Smooth muscle cell (in vitro differentiated cells): ENCODE data around the gene ATXN7L1. TPM values are rescaled to one million over a fixed set of nuclear protein-coding genes. Genes with fewer than 3 reads are reported as not detected.

Source experiments
- DNase-seq: peaks from one replicate; lab custom pipeline; 2025; ENCODE audit not compliant: unreplicated experiment; lab: John Stamatoyannopoulos, UW
- H2AFZ ChIP-seq: fragments of 200-600 bp; sonication (generic); 2 replicates; pipeline ENCODE4 v1.6.0; 2016; ENCODE audit warnings: antibody characterized with exemption, low read depth, mild to moderate bottlenecking
- H3F3A ChIP-seq: fragments of 200-600 bp; sonication (generic); 2 replicates; pipeline ENCODE4 v1.6.0; 2017; ENCODE audit warnings: antibody characterized with exemption, low read depth
- H3K27ac ChIP-seq: fragments of 200-600 bp; sonication (generic); 2 replicates; pipeline ENCODE4 v1.5.1; 2016; ENCODE audit warnings: low read depth, mild to moderate bottlenecking
- H3K27me3 ChIP-seq: fragments of 200-600 bp; sonication (generic); 2 replicates; pipeline ENCODE4 v1.6.1; 2016; ENCODE audit warnings: low read depth, mild to moderate bottlenecking
- H3K36me3 ChIP-seq: fragments of 200-600 bp; sonication (generic); 2 replicates; pipeline ENCODE4 v1.5.1; 2016; ENCODE audit warnings: low read depth
- H3K4me1 ChIP-seq: fragments of 200-600 bp; sonication (generic); 2 replicates; pipeline ENCODE4 v1.5.1; 2016; ENCODE audit warnings: low read depth
- H3K4me2 ChIP-seq: fragments of 200-600 bp; sonication (generic); 2 replicates; pipeline ENCODE4 v1.6.0; 2016; ENCODE audit warnings: mild to moderate bottlenecking
- H3K4me3 ChIP-seq: fragments of 200-600 bp; sonication (generic); 2 replicates; pipeline ENCODE4 v1.5.1; 2016; ENCODE audit warnings: mild to moderate bottlenecking
- H3K79me2 ChIP-seq: fragments of 200-600 bp; sonication (generic); 2 replicates; pipeline ENCODE4 v1.6.0; 2016; ENCODE audit warnings: low read depth, mild to moderate bottlenecking
- H3K9ac ChIP-seq: fragments of 200-600 bp; sonication (generic); 2 replicates; pipeline ENCODE4 v1.6.0; 2016; ENCODE audit warnings: low read depth
- H3K9me3 ChIP-seq: fragments of 200-600 bp; sonication (generic); replicated peaks from 2 replicates; pipeline ENCODE4 v1.5.1; 2016; ENCODE audit warnings: low read depth
- H4K20me1 ChIP-seq: fragments of 200-600 bp; sonication (generic); 2 replicates; pipeline ENCODE4 v1.6.0; 2016; ENCODE audit warnings: low read depth
- WGBS: methylation state at CpG from one replicate; pipeline ENCODE4 v1.1.7; 2016; ENCODE audit warnings: low lambda C conversion rate; 5-methylcytosine and 5-hydroxymethylcytosine counted together
- polyA plus RNA-seq: library from polyadenylated mRNA; unstranded; fragments of >200 nt; fragmentation: Nextera tagmentation; extraction: Ambion mirVana; gene quantifications from 2 replicates; pipeline ENCODE4 v1.2.1, GENCODE V29; 2016
- total RNA-seq: library from RNA; depleted of rRNA; stranded (reverse); fragments of >200 nt; gene quantifications from 2 replicates; pipeline ENCODE4 v1.2.3, GENCODE V29; 2014
- TF ChIP-seq, protein P1 (sequence below): fragments of 200-600 bp; sonication (generic); IDR thresholded peaks from 2 replicates; pipeline ENCODE4 v1.5.1; 2017; ENCODE audit warnings: borderline replicate concordance, mild to moderate bottlenecking, antibody characterized with exemption; ENCODE audit not compliant: insufficient read depth, poor library complexity, severe bottlenecking

Gene ATXN7L1
- total and polyA plus RNA-seq, 2 experiments from 2014 or later: 3.3 to 4.4 TPM

DNA sequence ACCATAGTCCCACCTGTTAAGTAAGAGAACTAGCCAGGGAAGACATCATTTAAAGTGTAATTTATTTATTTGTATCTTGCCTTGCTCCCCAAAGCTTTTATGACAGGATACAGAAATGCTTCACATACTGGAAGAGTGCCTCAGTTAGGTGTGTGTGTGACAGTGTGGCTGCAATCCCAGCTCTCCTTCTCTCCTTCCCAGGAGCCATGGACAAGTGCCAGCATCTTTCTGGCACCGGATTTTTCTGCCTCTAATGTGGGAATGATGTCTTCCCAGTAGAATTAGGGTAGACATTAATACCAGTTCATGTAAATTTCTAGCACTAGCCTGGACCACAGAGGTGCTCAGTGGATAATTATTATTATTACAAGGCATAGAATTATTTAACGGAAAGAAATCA, 30.3 kb upstream of the ATXN7L1 start:
- no peak overlapping the region for H3K4me3 ChIP-seq
- no peak overlapping the region for H3K27ac ChIP-seq
- H3K4me1 ChIP-seq: no peaks in the 10 kb centered on the region
- H3K79me2 ChIP-seq: no peaks in the 10 kb centered on the region
- peaks cover 3% of the 10 kb centered on the region for H3K36me3 ChIP-seq
- no peaks in the 10 kb centered on the region for H3K27me3 ChIP-seq
- no peak overlapping the region for H3K9ac ChIP-seq
- DNase-seq: no peak
- H2AFZ ChIP-seq: no peak overlapping the region
- no peaks in the 10 kb centered on the region for H3F3A ChIP-seq
- H4K20me1 ChIP-seq: no peaks in the 10 kb centered on the region
- H3K4me2 ChIP-seq: no peak overlapping the region
- TF ChIP-seq, protein P1, sequence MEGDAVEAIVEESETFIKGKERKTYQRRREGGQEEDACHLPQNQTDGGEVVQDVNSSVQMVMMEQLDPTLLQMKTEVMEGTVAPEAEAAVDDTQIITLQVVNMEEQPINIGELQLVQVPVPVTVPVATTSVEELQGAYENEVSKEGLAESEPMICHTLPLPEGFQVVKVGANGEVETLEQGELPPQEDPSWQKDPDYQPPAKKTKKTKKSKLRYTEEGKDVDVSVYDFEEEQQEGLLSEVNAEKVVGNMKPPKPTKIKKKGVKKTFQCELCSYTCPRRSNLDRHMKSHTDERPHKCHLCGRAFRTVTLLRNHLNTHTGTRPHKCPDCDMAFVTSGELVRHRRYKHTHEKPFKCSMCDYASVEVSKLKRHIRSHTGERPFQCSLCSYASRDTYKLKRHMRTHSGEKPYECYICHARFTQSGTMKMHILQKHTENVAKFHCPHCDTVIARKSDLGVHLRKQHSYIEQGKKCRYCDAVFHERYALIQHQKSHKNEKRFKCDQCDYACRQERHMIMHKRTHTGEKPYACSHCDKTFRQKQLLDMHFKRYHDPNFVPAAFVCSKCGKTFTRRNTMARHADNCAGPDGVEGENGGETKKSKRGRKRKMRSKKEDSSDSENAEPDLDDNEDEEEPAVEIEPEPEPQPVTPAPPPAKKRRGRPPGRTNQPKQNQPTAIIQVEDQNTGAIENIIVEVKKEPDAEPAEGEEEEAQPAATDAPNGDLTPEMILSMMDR: no peak
- peaks cover 4% of the 10 kb centered on the region for H3K9me3 ChIP-seq
- 90% methylated on average over 2 of the region's 2 CpGs for WGBS

DNA sequence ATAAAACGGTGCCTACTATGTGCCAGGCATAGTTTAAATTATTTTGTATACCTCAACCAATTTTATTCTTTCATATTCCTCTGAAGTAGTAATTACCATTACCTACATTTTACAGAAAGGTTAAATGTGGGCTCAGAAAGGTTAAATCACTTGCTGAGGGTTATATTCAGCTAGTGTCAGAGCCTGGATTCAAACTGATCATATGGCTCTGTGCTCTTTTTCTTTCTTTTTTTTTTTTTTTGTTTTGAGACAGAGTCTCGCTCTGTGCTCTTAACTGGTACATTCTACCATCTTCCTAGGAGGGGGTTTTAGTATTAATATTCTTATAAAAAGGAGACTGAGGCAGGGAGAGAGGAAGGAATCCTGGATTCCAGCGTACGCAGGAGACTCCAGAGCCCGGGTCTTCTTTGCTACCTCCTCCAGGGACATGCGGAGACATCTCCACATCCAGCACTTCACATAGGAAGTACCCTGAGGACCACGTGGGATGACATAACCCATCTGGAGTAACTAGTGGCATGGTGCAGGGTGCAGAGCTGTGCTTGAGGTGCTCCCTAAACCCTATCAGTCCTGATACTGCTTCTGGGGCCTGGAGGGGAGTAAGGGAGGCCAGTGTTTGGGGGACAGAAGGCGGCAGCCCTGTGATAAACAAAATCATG, 29.6 kb upstream of the ATXN7L1 start:
- no peak overlapping the region for H3K4me2 ChIP-seq
- H3K4me3 ChIP-seq: no peak overlapping the region
- no peaks in the 10 kb centered on the region for H3K4me1 ChIP-seq
- H4K20me1 ChIP-seq: no peaks in the 10 kb centered on the region
- H3K79me2 ChIP-seq: no peaks in the 10 kb centered on the region
- 72% methylated on average over 8 of the region's 8 CpGs for WGBS
- no peak for DNase-seq
- H2AFZ ChIP-seq: no peak overlapping the region
- TF ChIP-seq, protein P1: no peak
- no peaks in the 10 kb centered on the region for H3K27me3 ChIP-seq
- no peak overlapping the region for H3K27ac ChIP-seq
- H3K36me3 ChIP-seq: peaks cover 2% of the 10 kb centered on the region
- H3K9me3 ChIP-seq: peaks cover 3% of the 10 kb centered on the region
- H3F3A ChIP-seq: no peaks in the 10 kb centered on the region
- no peak overlapping the region for H3K9ac ChIP-seq

DNA sequence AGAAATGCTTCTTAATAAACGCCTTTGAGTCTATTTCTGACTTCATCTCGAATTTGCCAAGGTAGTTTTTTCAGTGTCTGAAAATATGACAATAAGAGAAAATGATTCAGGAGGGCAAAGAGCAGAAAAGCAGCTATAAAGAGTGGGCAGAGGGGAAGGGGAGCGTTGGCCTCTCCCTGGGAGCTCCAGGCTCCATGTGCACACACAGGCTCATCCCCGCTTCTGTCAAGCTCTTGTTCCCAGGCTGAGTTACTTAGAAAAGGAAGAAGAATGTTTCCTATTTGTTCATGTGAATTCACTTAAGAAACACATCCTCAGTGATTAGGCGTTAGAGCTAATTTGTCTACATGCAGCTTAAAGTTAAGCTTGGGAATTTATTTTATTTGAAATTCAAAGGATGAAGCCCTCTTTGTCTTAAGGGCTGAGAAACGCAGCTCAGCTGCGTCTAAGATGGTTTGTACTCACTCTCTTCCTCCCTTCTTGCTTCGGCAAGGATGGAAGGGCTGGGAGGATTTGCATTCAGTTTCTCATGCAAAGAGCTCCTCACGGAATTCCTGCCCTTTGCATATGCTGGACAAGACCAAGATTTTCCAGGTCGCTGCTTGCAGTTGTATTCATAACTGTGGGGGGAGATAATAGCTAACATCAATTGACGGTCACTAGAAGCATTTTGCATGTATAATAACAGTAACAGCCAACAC, 29.0 kb upstream of the ATXN7L1 start:
- Histone ChIP-seq H3K9ac (no peak overlapping the region), H3K9me3 (no peaks in the 10 kb centered on the region), H3K4me2 (no peak overlapping the region), H2AFZ (no peak overlapping the region), H3K4me1 (no peaks in the 10 kb centered on the region), H3K4me3 (no peak overlapping the region), H3K27ac (no peak overlapping the region), H3K79me2 (no peaks in the 10 kb centered on the region), H3K27me3 (no peaks in the 10 kb centered on the region), H4K20me1 (no peaks in the 10 kb centered on the region), H3F3A (no peaks in the 10 kb centered on the region), H3K36me3 (no peaks in the 10 kb centered on the region)
- 60% methylated on average over 11 of the region's 11 CpGs for WGBS
- DNase-seq: no peak
- TF ChIP-seq, protein P1: no peak

DNA sequence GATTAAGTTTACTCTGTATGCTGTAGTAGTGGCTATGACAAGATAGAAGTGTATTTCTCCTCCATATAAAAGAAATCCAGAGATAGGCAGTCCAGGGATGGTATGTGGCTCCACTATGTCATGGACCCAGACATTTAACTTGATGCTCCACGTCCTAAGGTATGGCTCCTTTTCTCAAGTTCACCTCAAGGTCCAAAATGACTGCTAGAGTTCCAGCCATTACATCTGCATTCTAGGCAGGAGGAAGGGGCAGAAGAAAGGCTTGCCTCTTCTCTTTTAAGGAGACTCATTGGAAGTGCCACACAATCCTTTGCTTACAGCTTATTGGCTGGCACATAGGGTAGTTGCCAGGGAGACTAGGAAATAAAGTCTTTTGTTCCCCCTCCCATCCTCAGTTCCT, 27.7 kb upstream of the ATXN7L1 start:
- 88% methylated on average over 1 of the region's 1 CpG for WGBS
- Histone ChIP-seq H3K27ac (no peak overlapping the region), H3K27me3 (no peaks in the 10 kb centered on the region), H3K4me1 (no peaks in the 10 kb centered on the region), H4K20me1 (no peaks in the 10 kb centered on the region), H3K36me3 (no peaks in the 10 kb centered on the region), H3K4me3 (no peak overlapping the region), H3F3A (no peaks in the 10 kb centered on the region), H3K79me2 (no peaks in the 10 kb centered on the region), H2AFZ (no peak overlapping the region), H3K9ac (no peak overlapping the region), H3K4me2 (no peak overlapping the region), H3K9me3 (no peaks in the 10 kb centered on the region)
- no peak for DNase-seq
- TF ChIP-seq, protein P1: no peak
